ENCODE results near the gene ETS2. TPM values are rescaled to one million over a fixed set of nuclear protein-coding genes. Genes with fewer than 3 reads are reported as not detected.

ETS2 gene
- polyA plus RNA-seq, 1 donor (not counting 4 experiments of a cell fraction or from before 2014, with no cell fraction given): 58.5 TPM

DNA sequence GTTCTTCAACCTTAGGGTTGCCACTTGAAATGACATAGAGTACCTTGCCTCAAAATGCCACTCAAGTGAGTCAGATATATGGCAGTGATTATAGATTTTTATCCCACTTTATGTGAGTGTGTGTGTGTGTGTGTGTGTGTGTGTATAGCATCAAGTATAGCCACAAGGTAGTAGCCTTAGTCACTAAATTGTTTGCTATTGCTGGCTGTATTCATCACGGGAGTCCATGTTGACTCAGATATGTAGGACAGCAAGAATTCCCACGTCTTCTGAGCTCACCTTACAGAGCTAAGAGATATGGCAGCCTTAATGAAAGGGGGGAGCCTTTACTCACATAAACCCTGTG, 9.3 kb downstream of the ETS2 start:
- dilution Hi-C loops (cut with MboI; ENCODE audit: extremely low pct_ligation_motif_present, low sequenced_read_pairs): no loop called here
- no peak for DNase-seq (ENCODE audit: low read depth, low spot score)
- H3K36me3 ChIP-seq (ENCODE audit: control insufficient read depth in 2 of 2, extremely low read depth in 1 of 2, insufficient read depth in 2 of 2, low read length in 2 of 2): peaks cover 41 to 79% of the 10 kb centered on the region in 2 experiments

DNA sequence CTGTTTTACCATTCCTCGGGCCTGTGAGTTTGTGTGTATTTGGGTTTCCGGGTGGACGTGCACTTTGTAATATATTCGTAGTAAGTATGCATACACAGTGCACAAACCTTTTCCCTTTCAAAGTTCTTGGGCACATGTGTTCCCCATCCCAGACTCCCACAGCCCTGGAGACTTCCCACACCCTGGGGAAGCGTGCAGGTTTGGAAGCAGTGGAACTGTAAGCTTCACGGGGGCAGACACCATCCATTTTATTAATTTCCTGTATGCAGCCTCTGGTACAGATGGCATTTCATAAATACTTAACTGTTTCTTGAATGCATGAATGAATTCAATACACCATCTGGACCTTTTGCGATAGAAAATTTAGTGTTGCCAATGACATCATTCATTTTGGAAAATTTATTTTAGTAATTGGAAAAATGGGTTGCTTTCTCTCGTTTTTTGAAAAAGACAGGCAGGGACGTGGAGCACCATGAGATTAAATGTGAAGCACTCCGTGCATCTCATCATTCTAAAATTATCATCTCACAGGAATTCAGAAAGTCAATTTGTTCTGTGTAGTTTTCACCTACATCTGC, 10.8 kb downstream of the ETS2 start:
- Histone ChIP-seq H3K9ac (ENCODE audit: control insufficient read depth, extremely low read depth, insufficient read depth, low read length) (no peak overlapping the region), H3K9me3 (ENCODE audit: control insufficient read depth, low read depth, low read length) (peaks cover 3% of the 10 kb centered on the region), H3K4me1 (ENCODE audit: control insufficient read depth, extremely low read depth, insufficient read depth, low read length) (peaks cover 37% of the 10 kb centered on the region), H3K9me1 (ENCODE audit: control insufficient read depth, extremely low read depth, insufficient read depth, low read length) (peaks cover 5% of the 10 kb centered on the region), H3K79me2 (ENCODE audit: control insufficient read depth, insufficient read depth, low read length) (peaks cover 42% of the 10 kb centered on the region), H2AFZ (ENCODE audit: control insufficient read depth, low read length) (no peak overlapping the region), H3K27ac (ENCODE audit: control insufficient read depth, insufficient read depth, low read length) (no peak overlapping the region), H3K36me3 (ENCODE audit: control insufficient read depth in 2 of 2, extremely low read depth in 1 of 2, insufficient read depth in 2 of 2, low read length in 2 of 2) (peaks cover 46 to 90% of the 10 kb centered on the region in 2 experiments), H4K20me1 (ENCODE audit: control insufficient read depth, extremely low read depth, insufficient read depth, low read length) (no peaks in the 10 kb centered on the region), H3K4me2 (ENCODE audit: control insufficient read depth, extremely low read depth, insufficient read depth, low read depth, low read length) (no peak overlapping the region), H3K27me3 (ENCODE audit: control insufficient read depth, extremely low read depth, insufficient read depth, low read length) (no peaks in the 10 kb centered on the region), H3K4me3 (ENCODE audit: control insufficient read depth in 2 of 3, extremely low read depth in 1 of 3, insufficient read depth in 2 of 3, low read depth in 1 of 3, low read length in 3 of 3) (no peak overlapping the region)
- DNase-seq (ENCODE audit: low read depth, low spot score) (no peak), FAIRE-seq (no peak)
- dilution Hi-C loops (cut with MboI; ENCODE audit: extremely low pct_ligation_motif_present, low sequenced_read_pairs): no loop called here
- TF ChIP-seq, protein P1, sequence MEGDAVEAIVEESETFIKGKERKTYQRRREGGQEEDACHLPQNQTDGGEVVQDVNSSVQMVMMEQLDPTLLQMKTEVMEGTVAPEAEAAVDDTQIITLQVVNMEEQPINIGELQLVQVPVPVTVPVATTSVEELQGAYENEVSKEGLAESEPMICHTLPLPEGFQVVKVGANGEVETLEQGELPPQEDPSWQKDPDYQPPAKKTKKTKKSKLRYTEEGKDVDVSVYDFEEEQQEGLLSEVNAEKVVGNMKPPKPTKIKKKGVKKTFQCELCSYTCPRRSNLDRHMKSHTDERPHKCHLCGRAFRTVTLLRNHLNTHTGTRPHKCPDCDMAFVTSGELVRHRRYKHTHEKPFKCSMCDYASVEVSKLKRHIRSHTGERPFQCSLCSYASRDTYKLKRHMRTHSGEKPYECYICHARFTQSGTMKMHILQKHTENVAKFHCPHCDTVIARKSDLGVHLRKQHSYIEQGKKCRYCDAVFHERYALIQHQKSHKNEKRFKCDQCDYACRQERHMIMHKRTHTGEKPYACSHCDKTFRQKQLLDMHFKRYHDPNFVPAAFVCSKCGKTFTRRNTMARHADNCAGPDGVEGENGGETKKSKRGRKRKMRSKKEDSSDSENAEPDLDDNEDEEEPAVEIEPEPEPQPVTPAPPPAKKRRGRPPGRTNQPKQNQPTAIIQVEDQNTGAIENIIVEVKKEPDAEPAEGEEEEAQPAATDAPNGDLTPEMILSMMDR (optimal IDR thresholded peaks at IDR 0.05 in 1 of 3, IDR thresholded peaks at IDR 0.05 in 1 of 3, conservative IDR thresholded peaks at IDR 0.05 in 1 of 3; ENCODE audit: extremely low read depth in 1 of 3, insufficient read depth in 2 of 3, low read length in 3 of 3): no peak
- TF ChIP-seq EZH2 (IDR thresholded peaks at IDR 0.05; ENCODE audit: low read length): no peak

More for the DNA sequence above, 9.3 kb downstream of the ETS2 start:
- Histone ChIP-seq H3K4me2 (ENCODE audit: control insufficient read depth, extremely low read depth, insufficient read depth, low read depth, low read length) (no peak overlapping the region), H3K79me2 (ENCODE audit: control insufficient read depth, insufficient read depth, low read length) (peaks cover 33% of the 10 kb centered on the region), H4K20me1 (ENCODE audit: control insufficient read depth, extremely low read depth, insufficient read depth, low read length) (no peaks in the 10 kb centered on the region), H2AFZ (ENCODE audit: control insufficient read depth, low read length) (no peak overlapping the region), H3K27me3 (ENCODE audit: control insufficient read depth, extremely low read depth, insufficient read depth, low read length) (no peaks in the 10 kb centered on the region), H3K4me1 (ENCODE audit: control insufficient read depth, extremely low read depth, insufficient read depth, low read length) (peaks cover 41% of the 10 kb centered on the region), H3K9me1 (ENCODE audit: control insufficient read depth, extremely low read depth, insufficient read depth, low read length) (peaks cover 5% of the 10 kb centered on the region), H3K9me3 (ENCODE audit: control insufficient read depth, low read depth, low read length) (peaks cover 3% of the 10 kb centered on the region), H3K9ac (ENCODE audit: control insufficient read depth, extremely low read depth, insufficient read depth, low read length) (no peak overlapping the region), H3K27ac (ENCODE audit: control insufficient read depth, insufficient read depth, low read length) (peak overlapping the region; percentile 15), H3K4me3 (ENCODE audit: control insufficient read depth in 2 of 3, extremely low read depth in 1 of 3, insufficient read depth in 2 of 3, low read depth in 1 of 3, low read length in 3 of 3) (no peak overlapping the region)
- TF ChIP-seq EZH2 (IDR thresholded peaks at IDR 0.05; ENCODE audit: low read length): no peak
- TF ChIP-seq, protein P1 (optimal IDR thresholded peaks at IDR 0.05 in 1 of 3, IDR thresholded peaks at IDR 0.05 in 1 of 3, conservative IDR thresholded peaks at IDR 0.05 in 1 of 3; ENCODE audit: extremely low read depth in 1 of 3, insufficient read depth in 2 of 3, low read length in 3 of 3): no peak
- no peak for FAIRE-seq
